Osteoblast (primary cell): ENCODE data around the gene HDAC9. TPM values are rescaled to one million over a fixed set of nuclear protein-coding genes. Genes with fewer than 3 reads are reported as not detected.

Experiments
- DNase-seq: peaks from one replicate; pipeline ENCODE4 v3.0.0; 2011; ENCODE audit warnings: low spot score, mixed read lengths; ENCODE audit not compliant: insufficient read length; ENCODE audit errors: missing footprints
- H2AFZ ChIP-seq: 2 replicates; pipeline ENCODE4 v1.6.0; 2011; ENCODE audit warnings: mild to moderate bottlenecking, low read length
- H3K27ac ChIP-seq: 2 replicates; pipeline ENCODE4 v1.5.1; 2011; ENCODE audit warnings: mild to moderate bottlenecking, low read depth, low read length, moderate library complexity
- H3K27me3 ChIP-seq: 2 replicates; pipeline ENCODE4 v1.6.0; 2012; ENCODE audit warnings: mild to moderate bottlenecking, control low read depth, inconsistent platforms, low read length, moderate library complexity; ENCODE audit not compliant: insufficient read depth
- H3K36me3 ChIP-seq: 2 replicates; pipeline ENCODE4 v1.5.1; 2011; ENCODE audit warnings: mild to moderate bottlenecking, low read length, control low read depth, moderate library complexity; ENCODE audit not compliant: insufficient read depth
- H3K4me1 ChIP-seq: 2 replicates; pipeline ENCODE4 v1.5.1; 2011; ENCODE audit warnings: mild to moderate bottlenecking, low read length, control low read depth, moderate library complexity; ENCODE audit not compliant: insufficient read depth
- H3K4me2 ChIP-seq: 2 replicates; pipeline ENCODE4 v1.6.0; 2011; ENCODE audit warnings: mild to moderate bottlenecking, low read length; ENCODE audit not compliant: insufficient read depth
- H3K4me3 ChIP-seq: fragments of 200-600 bp; sonication (generic); 3 replicates; pipeline ENCODE4 v1.5.1; 2012; ENCODE audit warnings: mild to moderate bottlenecking, low read length, inconsistent platforms; ENCODE audit not compliant: insufficient read depth
- H3K79me2 ChIP-seq: 2 replicates; pipeline ENCODE4 v1.6.0; 2012; ENCODE audit warnings: mild to moderate bottlenecking, low read length, control low read depth, inconsistent platforms; ENCODE audit not compliant: insufficient read depth
- H3K9me3 ChIP-seq: 2 replicates; pipeline ENCODE4 v1.5.1; 2011; ENCODE audit warnings: low read depth, low read length, control low read depth
- H4K20me1 ChIP-seq: 2 replicates; pipeline ENCODE4 v1.6.0; 2012; ENCODE audit warnings: mild to moderate bottlenecking, low read length, control low read depth; ENCODE audit not compliant: insufficient read depth
- total RNA-seq: library from RNA; depleted of rRNA; stranded (reverse); fragments of >200 nt; gene quantifications from 2 replicates; pipeline ENCODE4 v1.2.3, GENCODE V29; 2012
- TF ChIP-seq, protein P1 (sequence below): IDR thresholded peaks from 2 replicates; pipeline ENCODE4 v1.5.1; 2011; ENCODE audit warnings: mild to moderate bottlenecking, low read depth, low read length, moderate library complexity; ENCODE audit errors: extremely low read depth

The HDAC9 gene
- total RNA-seq, 1 donor = 21.7 TPM

GRCh38 chr7:18820981-18821380, 325.4 kb downstream of the HDAC9 start:
- H3K4me3 ChIP-seq = no peak overlapping the region
- no peak overlapping the region for H3K27ac ChIP-seq
- no peaks in the 10 kb centered on the region for H4K20me1 ChIP-seq
- H3K4me1 ChIP-seq = peaks cover under 1% of the 10 kb centered on the region
- H3K27me3 ChIP-seq = no peaks in the 10 kb centered on the region
- no peak overlapping the region for H3K4me2 ChIP-seq
- no peaks in the 10 kb centered on the region for H3K9me3 ChIP-seq
- no peak for DNase-seq
- TF ChIP-seq, protein P1, sequence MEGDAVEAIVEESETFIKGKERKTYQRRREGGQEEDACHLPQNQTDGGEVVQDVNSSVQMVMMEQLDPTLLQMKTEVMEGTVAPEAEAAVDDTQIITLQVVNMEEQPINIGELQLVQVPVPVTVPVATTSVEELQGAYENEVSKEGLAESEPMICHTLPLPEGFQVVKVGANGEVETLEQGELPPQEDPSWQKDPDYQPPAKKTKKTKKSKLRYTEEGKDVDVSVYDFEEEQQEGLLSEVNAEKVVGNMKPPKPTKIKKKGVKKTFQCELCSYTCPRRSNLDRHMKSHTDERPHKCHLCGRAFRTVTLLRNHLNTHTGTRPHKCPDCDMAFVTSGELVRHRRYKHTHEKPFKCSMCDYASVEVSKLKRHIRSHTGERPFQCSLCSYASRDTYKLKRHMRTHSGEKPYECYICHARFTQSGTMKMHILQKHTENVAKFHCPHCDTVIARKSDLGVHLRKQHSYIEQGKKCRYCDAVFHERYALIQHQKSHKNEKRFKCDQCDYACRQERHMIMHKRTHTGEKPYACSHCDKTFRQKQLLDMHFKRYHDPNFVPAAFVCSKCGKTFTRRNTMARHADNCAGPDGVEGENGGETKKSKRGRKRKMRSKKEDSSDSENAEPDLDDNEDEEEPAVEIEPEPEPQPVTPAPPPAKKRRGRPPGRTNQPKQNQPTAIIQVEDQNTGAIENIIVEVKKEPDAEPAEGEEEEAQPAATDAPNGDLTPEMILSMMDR = no peak
- no peaks in the 10 kb centered on the region for H3K36me3 ChIP-seq
- H3K79me2 ChIP-seq = no peaks in the 10 kb centered on the region
- no peak overlapping the region for H2AFZ ChIP-seq

DNA sequence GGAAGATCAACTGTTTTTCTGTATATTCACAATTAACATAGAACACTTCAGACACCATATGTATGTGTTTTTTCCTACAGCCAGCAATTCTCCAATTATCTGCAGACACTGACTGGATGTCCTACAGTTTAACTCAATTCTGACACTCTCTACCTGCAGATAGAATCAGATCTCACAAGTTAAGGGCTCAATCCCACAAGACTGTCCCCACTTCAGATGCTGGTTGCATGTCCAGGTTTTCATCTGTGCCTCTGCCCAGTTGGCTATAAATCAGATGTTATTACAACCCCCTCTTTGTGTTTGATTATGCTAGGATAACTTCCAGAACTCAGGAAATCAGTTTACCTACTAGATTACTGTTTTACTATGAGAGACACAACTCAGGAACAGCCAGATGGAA, 326.0 kb downstream of the HDAC9 start:
- H2AFZ ChIP-seq = no peak overlapping the region
- H3K79me2 ChIP-seq = no peaks in the 10 kb centered on the region
- H3K36me3 ChIP-seq = no peaks in the 10 kb centered on the region
- no peak for DNase-seq
- peaks cover 5% of the 10 kb centered on the region for H3K4me1 ChIP-seq
- no peak overlapping the region for H3K27ac ChIP-seq
- no peak overlapping the region for H3K4me2 ChIP-seq
- TF ChIP-seq, protein P1 = no peak
- H3K4me3 ChIP-seq = no peak overlapping the region
- H3K9me3 ChIP-seq = no peaks in the 10 kb centered on the region
- H4K20me1 ChIP-seq = no peaks in the 10 kb centered on the region
- no peaks in the 10 kb centered on the region for H3K27me3 ChIP-seq

- Histone ChIP-seq H3K27me3 (no peaks in the 10 kb centered on the region), H3K79me2 (no peaks in the 10 kb centered on the region), H3K4me3 (no peak overlapping the region), H4K20me1 (no peaks in the 10 kb centered on the region), H3K4me2 (no peak overlapping the region), H3K36me3 (no peaks in the 10 kb centered on the region), H2AFZ (no peak overlapping the region), H3K9me3 (no peaks in the 10 kb centered on the region), H3K4me1 (peaks cover 6% of the 10 kb centered on the region), H3K27ac (no peak overlapping the region)
- DNase-seq = peak; percentile 0
- TF ChIP-seq, protein P1 = no peak
Observed at GRCh38 chr7:18824157-18824556, 328.6 kb downstream of the HDAC9 start.

- Histone ChIP-seq H3K27ac (no peak overlapping the region), H3K27me3 (no peaks in the 10 kb centered on the region), H4K20me1 (no peaks in the 10 kb centered on the region), H3K4me3 (no peak overlapping the region), H2AFZ (no peak overlapping the region), H3K9me3 (no peaks in the 10 kb centered on the region), H3K36me3 (no peaks in the 10 kb centered on the region), H3K4me2 (no peak overlapping the region), H3K4me1 (peaks cover 17% of the 10 kb centered on the region), H3K79me2 (no peaks in the 10 kb centered on the region)
- no peak for DNase-seq
- TF ChIP-seq, protein P1 = no peak
Observed at GRCh38 chr7:18828260-18828993, 332.9 kb downstream of the HDAC9 start.
